GM12892 (cell line): Measurements from ENCODE around the gene MTCL1.

Experiments
- DNase-seq: peaks from one replicate; pipeline ENCODE4 v3.0.0; 2011; ENCODE audit not compliant: insufficient read length
- FAIRE-seq: peaks from 2 replicates; lab custom pipeline; 2011; peaks lifted over from hg19 to GRCh38; lab: Jason Lieb, UNC
- POLR2A ChIP-seq: IDR thresholded peaks from 2 replicates; pipeline ENCODE4 v1.6.1; 2011; ENCODE audit warnings: low read depth, low read length, control low read depth
- POLR2AphosphoS5 ChIP-seq: IDR thresholded peaks from 2 replicates; pipeline ENCODE4 v1.6.1; 2011; ENCODE audit warnings: low read depth, low read length, control low read depth
- TAF1 ChIP-seq: IDR thresholded peaks from 2 replicates; pipeline ENCODE4 v1.6.1; 2011; ENCODE audit warnings: low read depth, mild to moderate bottlenecking, control low read depth, low read length, borderline replicate concordance

Gene MTCL1

DNA sequence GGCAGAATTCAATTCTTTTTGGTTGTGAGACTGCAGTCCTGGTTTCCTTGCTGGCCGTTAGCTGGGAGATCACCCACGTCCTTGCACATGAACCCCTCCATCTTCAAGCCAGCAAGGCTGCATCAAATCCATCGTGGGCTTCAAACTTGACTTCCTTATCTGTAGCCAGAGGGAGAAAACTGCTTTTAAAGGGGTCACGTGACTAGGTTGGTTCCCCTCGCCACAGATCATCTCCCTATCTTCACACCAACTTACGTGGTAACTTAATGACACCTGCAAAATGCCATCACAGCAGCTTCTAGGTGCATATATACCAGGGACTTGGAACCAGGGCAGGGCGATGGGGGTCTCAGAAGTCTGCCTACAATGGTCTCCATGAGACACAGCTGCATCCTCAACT, 169.5 kb downstream of the MTCL1 start:
- DNase-seq (no peak), FAIRE-seq (no peak)
- TF ChIP-seq POLR2AphosphoS5 (no peak), POLR2A (no peak), TAF1 (no peak)

GRCh38 chr18:8876887-8877286, 171.5 kb downstream of the MTCL1 start:
- no peak for FAIRE-seq
- TF ChIP-seq POLR2A (no peak), TAF1 (no peak), POLR2AphosphoS5 (no peak)
- no peak for DNase-seq

GRCh38 chr18:8881103-8881502, 175.7 kb downstream of the MTCL1 start:
- no peak for TF ChIP-seq POLR2AphosphoS5
- no peak for TF ChIP-seq TAF1
- no peak for TF ChIP-seq POLR2A
- no peak for FAIRE-seq
- DNase-seq = no peak
